G401.6 (cell line): ENCODE results near the gene ZC3H13.

Experiments
- FAIRE-seq: peaks from 2 replicates; lab custom pipeline; 2012; peaks lifted over from hg19 to GRCh38; lab: Jason Lieb, UNC

Gene ZC3H13, protein sequence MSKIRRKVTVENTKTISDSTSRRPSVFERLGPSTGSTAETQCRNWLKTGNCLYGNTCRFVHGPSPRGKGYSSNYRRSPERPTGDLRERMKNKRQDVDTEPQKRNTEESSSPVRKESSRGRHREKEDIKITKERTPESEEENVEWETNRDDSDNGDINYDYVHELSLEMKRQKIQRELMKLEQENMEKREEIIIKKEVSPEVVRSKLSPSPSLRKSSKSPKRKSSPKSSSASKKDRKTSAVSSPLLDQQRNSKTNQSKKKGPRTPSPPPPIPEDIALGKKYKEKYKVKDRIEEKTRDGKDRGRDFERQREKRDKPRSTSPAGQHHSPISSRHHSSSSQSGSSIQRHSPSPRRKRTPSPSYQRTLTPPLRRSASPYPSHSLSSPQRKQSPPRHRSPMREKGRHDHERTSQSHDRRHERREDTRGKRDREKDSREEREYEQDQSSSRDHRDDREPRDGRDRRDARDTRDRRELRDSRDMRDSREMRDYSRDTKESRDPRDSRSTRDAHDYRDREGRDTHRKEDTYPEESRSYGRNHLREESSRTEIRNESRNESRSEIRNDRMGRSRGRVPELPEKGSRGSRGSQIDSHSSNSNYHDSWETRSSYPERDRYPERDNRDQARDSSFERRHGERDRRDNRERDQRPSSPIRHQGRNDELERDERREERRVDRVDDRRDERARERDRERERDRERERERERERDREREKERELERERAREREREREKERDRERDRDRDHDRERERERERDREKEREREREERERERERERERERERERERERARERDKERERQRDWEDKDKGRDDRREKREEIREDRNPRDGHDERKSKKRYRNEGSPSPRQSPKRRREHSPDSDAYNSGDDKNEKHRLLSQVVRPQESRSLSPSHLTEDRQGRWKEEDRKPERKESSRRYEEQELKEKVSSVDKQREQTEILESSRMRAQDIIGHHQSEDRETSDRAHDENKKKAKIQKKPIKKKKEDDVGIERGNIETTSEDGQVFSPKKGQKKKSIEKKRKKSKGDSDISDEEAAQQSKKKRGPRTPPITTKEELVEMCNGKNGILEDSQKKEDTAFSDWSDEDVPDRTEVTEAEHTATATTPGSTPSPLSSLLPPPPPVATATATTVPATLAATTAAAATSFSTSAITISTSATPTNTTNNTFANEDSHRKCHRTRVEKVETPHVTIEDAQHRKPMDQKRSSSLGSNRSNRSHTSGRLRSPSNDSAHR (N-terminal part only)

DNA sequence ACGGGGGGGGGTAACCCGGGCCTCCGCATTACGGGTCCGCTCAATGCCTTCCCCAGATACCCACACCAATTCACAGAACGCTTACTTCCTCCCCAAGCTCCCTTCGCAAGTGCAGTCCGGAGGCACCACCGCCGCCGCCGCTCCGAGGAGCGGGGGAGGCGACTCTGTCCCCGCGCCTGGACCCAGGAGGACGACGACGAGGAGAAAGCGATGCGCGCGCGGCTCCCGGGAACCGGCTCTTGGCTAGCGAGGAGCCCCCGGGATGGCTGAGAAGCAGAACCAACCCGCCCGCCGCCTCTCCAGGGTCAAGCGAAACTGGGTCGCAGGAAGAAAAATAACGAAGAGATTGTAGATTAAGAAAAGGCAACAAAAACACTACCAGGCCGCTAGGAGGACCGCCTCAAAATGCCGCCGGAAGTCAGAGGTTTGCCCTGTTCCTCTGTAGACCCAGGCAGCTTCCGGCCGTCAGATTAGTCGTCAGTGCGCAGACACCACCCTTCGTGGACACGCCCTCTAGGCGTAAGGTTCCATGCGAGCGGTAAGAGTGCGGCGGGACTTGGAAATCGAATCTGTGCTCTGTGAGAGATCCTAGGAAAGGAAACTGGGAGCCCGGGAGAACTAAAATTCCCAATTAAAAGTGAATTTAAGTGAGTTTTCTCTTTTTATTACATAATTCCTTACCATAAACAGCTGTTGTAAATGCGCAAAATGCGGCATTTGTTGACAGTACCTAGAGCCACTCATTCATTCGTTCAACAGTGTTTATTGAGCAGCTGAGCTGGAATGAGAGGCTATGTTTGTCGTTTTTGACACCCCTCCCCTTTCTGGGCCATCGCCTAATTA lies at the start of gene ZC3H13:
Gene ZC3H13 (minus strand): TSS at position 428 of the 843 bp plus-strand sequence. CDS start 7,239 bp downstream, outside the sequence.
- peak; percentile 97 for FAIRE-seq

DNA sequence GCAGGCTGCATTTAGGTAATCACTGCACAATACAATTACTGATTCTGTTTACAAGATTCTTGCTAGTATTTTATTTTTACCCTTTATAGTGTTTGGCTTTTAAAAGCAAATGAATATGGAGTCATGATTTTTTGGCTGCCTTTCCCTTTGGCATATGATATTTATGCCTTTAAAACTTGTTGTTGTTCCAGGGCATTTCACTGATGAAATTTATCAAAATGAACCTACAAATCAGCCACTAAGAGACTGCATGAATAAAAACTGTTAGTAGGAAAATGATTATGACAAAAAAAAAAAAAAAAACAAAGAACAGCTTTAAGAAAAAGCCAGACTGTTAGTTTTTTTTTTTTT lies 49.7 kb upstream of the ZC3H13 start:
- no peak for FAIRE-seq

DNA sequence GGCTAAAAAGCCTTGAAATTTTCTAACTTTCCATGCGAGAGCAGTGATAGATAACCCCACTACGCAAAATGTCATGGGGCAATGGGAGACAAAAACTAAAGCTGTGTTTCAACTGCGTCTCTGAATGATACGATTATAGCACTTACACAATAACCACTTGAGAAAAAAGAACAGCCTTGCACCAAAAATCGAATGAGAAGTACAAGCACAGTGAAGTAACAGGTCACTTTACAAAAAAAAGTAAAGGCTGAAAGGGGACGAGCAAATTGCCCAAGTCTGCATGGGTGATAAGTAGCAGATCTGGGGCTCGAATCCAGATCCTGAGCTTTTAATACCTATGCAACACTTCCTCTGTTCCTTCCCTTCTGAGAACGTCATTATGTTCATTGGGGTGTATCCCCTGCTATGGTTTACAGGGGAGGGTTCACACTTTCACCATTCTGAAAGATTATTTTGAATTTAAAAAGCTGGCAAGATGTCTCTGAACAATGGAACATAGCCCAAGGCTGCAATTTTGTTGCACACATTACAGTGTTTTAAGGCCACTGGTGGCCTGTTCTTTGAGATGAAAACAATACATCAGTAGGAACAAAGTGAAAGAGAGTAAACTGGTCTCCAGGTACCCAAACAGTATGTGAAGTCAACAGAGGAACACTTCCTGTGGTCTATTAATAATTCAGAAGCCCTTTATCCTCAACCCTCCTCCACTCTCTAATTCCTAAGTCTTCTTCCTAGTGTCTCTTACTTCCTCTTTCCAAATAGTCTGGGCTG lies 49.1 kb upstream of the ZC3H13 start:
- FAIRE-seq = no peak

- FAIRE-seq = no peak
Observed at GRCh38 chr13:46101002-46101401, 48.5 kb upstream of the ZC3H13 start.

GRCh38 chr13:46100191-46100815 lies 47.8 kb upstream of the ZC3H13 start:
- no peak for FAIRE-seq

DNA sequence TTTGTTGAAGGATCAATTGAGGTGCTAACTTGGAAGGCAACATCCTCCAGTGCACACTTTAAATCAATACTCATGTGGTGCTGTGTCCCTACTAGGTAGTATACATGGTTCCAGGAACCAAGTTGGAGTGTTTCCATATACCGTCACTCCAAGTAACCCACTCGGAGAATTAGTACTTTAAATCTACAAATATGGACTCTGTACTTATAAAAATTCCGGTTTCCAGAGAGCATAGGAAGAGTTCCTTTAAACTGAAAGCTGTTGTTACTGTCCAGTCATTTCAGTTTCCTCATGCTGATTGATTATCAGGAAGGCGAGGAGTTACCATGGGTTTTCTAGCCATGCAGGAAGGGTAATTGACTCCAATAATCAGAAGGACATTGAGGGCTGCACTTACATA lies 45.1 kb upstream of the ZC3H13 start:
- FAIRE-seq = no peak

GRCh38 chr13:46097015-46097414 lies 44.5 kb upstream of the ZC3H13 start:
- FAIRE-seq = no peak

- FAIRE-seq = no peak
Observed at GRCh38 chr13:46094478-46094877, 41.9 kb upstream of the ZC3H13 start.

GRCh38 chr13:46088821-46089562 lies 36.4 kb upstream of the ZC3H13 start:
- FAIRE-seq = peak; percentile 23

DNA sequence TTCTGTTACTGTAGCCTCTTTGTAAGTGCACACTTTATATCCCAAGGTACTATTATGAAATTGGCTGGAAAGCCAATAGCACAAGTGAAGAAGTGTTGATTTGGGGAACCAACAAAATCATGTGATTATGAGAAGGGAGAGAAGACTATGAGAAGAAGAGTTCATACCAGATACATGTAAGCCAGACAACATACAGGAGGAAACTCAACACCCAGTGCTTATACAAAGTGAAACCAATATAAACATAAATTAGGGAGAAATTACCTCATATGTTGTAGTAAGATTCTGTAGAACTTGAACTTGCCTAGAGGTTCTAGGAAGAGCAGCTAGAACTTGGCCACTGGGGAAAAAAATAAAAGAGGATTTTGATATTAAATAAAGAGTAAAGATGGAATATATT lies 34.9 kb upstream of the ZC3H13 start:
- no peak for FAIRE-seq

DNA sequence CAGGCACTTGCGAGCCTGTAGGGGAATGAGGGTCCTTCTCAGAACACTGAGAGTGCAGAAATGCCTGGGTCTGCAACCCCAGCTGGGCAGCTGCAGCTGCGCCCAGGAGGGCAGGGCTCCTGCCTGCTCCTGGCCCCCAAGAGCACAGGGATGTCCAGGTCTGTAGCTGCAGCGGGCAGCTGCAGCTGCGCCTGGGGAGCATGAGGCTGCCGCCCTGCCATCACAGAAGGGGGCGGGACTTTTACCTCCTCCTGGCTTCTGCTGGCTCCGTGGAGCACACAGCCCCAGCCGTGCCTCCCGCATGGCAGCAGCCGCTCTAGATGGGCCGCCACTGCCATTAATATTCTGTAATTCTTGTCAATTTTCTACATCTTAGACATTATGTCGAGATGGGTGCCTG lies 34.4 kb upstream of the ZC3H13 start:
- no peak for FAIRE-seq

GRCh38 chr13:46086421-46086922 lies 33.9 kb upstream of the ZC3H13 start:
- no peak for FAIRE-seq

GRCh38 chr13:46085737-46086136 lies 33.2 kb upstream of the ZC3H13 start:
- no peak for FAIRE-seq

- no peak for FAIRE-seq
Observed at GRCh38 chr13:46082324-46082723, 29.8 kb upstream of the ZC3H13 start.

DNA sequence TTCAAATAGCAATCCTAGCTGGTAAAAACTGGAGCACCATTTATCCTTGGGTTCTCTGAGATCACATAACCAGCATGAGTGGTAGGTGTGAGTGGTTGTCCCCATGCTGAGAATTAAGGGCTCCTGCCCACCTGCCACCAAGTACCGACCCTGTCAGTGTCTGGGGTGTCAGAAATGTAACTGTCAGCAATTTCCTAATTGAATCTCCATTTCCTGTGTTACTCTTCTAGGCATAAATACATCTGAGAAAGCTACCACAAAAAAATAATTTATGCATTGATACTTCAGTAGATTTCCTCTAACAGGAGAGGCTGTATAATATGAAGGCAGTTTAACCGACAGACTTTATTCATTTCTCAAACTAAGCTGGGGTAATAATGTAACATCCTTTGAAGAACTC lies 27.2 kb upstream of the ZC3H13 start:
- no peak for FAIRE-seq

DNA sequence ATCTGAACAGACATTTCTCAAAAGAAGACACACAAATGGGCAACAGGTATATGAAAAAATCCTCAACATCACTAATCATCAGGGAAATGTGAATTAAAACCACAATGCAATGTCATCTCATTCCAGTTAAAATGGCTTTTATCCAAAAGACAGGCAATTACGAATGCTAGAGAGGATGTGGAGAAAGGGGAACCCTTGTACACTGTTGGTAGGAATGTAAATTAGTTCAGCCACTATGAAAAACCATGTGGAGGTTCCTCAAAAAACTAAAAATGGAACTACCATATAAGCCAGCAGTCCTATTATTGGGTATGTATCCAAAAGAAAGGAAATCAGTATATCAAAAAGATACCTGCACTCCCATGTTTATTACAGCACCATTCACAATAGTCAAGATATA lies 24.7 kb upstream of the ZC3H13 start:
- FAIRE-seq = no peak

- FAIRE-seq = no peak
Observed at GRCh38 chr13:46076827-46077226, 24.3 kb upstream of the ZC3H13 start.

- FAIRE-seq = no peak
Observed at GRCh38 chr13:46075811-46076210, 23.3 kb upstream of the ZC3H13 start.

GRCh38 chr13:46071590-46072249 lies 19.2 kb upstream of the ZC3H13 start:
- FAIRE-seq = no peak
